Stimulated activated CD8-positive, alpha-beta memory T cell treated with anti-CD3 and anti-CD28 coated beads, Interleukin-15, amount 100 ng/mL, for 4 hours (primary cell): ENCODE measurements around the gene FREM2.

Source experiments
- DNase-seq, 2 donors: peaks; one replicate each; pipeline ENCODE4 v3.0.0-alpha.2; 2020; ENCODE audit warnings: low read depth in 2 of 2

The FREM2 gene

DNA sequence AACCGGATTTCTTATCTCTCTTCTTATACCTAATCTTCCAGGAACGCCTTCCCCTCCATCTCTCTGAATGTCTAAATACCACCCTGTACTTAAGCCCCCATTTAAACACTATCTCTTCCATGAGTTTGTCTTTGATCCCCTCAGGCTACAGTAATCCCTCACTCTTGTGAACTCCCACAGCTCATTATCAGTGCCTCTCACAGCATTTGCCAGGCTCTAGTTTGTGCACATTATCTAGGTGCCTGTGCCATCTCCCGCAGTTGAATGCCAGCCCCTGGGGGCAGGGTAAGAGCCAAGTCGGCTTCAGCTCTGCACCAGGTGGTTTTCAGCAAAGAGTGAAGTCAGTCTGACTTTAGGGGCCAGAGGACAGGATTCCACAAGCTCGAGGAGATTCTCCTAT lies 71.4 kb downstream of the FREM2 start:
- no peak for DNase-seq

DNA sequence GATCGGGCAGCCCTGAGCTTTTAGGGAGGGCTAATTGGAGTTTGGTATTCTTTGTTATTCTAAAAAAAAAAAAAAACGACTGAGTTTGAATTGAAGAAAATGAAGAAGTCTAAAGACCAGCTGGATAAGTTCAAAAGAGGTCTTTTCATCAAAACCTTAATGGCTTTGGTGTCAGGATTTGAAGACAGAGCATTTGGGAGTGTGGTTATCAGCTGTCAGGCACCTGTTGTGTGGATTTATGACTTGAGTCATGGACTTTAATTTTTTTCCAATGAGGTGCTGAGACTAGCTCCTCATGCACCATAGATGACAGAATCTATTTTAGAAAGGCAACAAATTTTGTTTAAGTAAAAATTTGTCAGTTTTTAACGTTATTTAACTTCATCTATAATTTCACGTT lies 72.5 kb downstream of the FREM2 start:
- DNase-seq: no peak

DNA sequence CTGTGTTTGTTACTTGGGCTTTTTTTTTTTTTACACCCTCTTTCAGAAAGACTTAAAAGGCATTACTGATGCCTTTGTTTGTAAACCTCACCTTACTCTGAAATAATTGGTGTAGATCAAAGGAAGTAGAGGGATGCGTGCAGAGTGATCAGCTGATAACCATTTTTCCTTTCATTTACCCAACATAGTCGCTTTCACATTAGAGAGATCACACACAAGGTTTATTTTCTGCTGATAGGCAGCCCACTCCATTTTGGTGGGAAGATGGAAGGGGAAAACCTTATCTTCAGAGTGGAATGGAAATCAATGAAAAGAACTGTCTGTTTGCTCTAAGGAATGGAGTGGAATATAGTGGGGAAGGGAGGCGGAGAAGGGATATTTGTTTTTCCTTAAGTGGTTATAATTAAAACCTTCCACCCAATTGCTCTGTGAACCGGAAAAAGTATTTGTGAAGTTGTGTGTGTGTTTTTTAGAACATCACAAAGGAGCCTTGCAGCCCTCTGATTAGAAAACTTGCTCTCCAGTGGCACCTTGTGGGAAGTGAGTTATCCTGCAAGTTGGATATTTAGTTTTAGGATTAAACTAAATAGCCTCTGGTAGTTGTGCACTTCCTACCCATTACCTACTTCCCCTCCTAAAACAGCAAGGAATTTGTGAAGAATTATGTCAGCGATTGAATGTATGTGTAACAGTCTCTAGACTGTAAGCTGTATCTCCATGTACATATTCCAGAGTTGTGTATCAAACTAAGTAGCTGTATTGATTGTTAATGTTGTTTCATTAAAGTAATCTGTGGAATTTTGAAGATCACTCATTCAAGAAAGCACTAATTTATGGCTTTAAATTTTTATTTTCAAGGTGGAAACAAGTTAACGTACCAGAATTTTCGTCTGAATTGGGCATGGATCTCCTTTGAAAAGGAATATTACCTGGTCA lies 76.8 kb downstream of the FREM2 start:
- DNase-seq: no peak

GRCh38 chr13:38766799-38767198 lies 79.9 kb downstream of the FREM2 start:
- no peak for DNase-seq

DNA sequence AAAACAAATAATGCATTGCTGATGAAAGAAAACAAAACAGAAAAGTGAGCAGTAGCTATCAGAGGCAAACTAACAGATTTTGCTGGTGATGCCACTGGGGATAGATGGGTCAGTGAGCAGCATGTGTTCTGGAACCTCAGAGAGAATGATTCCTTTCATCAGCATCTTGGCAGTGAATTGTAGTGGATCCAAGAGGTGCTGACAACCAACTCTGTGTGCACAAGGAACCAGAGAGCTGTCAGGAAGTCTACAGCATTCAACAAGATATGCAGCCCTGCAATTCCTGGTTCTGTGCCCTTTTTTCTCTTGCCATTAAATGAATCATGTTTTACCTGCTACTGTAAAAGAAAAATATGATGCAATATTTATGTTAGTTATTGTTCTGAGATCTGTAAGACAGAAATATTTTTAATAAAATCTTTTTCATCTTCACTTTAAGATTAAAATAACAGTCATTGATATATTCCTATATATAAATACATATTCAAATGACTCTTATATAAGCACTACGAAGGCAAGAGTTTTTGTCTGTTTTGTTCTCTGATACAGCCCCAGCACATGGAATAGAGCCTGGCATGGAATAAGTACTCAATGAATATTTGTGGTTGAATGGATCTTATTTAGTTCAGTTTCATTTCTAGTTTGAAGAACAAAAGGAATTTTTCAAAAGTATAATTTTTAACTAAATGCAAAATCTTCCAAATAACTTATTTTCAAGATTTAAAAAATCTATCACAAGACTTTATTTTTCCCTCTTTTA lies 80.8 kb downstream of the FREM2 start:
- no peak for DNase-seq

DNA sequence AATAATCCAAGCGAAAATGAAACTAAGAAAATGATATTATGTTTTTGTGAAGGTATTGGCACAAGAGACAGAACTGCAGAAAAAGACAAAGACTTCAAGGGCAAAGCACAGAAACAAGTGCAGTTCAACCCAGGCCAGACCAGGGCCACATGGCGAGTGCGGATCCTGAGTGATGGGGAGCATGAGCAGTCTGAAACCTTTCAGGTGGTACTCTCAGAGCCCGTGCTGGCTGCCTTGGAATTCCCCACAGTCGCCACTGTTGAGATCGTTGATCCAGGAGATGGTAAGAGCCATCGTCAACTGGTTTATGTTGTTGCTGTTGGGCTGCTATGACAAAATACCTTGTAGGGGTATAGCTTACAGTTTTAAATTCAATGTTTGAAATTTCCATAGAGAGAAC lies 82.6 kb downstream of the FREM2 start:
- no peak for DNase-seq

- no peak for DNase-seq
Measured at GRCh38 chr13:38775085-38775484, 88.2 kb downstream of the FREM2 start.

DNA sequence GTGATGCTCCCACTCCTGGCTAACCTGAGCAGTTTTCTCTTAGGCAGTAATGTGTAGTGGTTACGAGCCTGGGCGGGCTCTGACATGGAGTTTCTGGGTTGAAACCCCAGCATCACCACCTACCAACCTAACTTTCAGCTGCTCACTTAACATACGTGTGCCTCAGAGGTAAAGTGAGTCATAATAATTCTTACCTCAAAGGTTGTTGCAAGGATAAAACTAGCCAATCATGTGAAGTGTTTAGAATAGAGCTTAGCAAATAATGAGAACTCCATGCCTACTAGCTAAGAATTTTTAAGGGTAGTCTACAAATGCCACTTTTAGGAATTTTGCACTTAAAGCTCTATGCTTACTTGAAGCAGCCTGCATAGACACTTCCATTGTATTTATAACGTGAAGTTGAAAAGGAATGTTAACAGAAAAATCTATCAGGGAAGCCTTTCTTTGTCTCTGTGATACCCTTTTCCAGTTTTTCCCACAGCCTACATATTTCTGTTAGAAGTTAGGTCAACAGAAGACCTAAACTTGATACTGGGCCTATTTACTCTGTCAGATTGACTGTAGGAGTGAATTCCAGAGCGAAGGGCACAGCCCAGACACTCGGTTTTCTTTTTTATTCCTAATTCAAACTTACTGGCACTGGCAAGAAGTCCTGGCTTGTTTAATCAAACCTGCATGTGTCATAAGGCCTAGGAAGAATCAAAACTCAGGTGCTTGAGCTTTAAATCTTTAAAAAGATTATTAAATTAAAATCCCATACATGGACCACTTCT lies 90.7 kb downstream of the FREM2 start:
- DNase-seq: no peak

- no peak for DNase-seq
Measured at GRCh38 chr13:38781539-38781938, 94.7 kb downstream of the FREM2 start.

DNA sequence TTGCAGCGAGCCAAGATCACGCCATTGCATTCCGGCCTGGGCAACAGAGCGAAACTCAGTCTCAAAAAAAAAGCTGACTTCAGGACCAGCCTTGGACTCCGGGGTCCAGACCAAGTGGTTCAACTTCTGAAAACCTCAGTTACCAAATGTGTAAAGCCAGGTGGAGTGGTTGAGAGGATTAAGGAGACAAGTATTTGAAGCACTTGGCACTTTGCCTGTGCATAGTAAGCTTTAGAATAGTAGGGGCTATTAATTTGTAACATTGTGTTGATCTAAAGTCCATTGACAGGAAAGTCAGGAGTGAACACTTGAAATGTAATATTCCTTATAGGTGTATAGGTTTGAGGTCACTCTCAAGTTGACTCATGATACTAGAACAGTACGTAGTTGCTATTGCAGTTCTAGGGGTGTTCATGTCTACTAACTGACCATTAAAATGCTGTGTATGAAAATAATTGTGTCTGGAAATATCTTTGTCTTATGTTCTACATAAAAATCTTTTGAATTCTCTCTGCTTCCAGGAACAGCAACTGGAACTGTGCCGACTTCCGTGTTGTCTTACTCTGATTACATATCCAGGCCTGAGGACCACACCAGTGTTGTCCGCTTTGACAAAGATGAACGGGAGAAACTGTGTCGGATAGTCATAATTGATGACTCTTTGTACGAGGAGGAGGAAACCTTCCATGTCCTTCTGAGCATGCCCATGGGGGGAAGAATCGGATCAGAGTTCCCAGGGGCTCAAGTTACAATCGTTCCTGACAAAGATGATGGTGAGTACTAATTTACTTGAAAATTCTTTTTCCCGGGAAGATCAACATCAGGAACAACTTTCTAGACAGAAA lies 97.4 kb downstream of the FREM2 start:
- DNase-seq: no peak

GRCh38 chr13:38785042-38785441 lies 98.2 kb downstream of the FREM2 start:
- no peak for DNase-seq

DNA sequence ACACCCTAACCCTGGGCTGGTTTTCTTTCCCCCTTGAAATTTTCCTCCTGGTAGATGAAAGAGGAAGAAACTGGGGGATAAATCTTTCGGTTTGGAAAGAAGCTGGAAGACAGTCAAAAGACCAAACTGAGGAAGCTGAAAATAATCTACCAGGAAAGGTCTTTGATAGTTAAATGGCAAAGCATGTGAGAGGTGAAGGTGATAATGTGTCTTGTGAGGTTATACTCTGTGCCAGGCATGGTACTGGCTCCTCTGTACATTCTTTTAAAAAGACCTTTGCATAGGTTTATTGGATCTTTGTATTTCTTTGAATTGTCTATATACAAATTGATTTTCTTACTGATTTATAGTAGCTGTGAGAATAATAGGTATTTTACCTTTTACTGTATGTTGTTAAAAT lies 98.6 kb downstream of the FREM2 start:
- no peak for DNase-seq

DNA sequence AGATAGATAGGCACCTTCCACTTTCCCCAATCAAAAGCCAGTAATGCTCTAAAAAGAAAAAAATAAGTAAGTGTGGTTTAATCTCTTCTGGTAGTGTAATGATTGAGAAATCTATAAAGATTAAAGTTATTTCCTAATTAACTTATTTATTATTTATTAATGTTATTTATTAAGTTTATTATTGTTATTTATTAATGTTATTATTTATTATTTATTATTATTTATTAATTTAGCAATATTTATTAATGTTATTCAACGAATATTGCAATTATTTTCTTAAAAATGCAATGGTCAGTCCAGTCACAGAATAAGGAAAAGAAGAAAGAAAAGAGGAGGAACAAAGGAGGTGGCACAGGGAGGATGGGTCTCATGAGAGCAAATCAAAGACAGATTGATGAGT lies 100.7 kb downstream of the FREM2 start:
- DNase-seq: no peak

DNA sequence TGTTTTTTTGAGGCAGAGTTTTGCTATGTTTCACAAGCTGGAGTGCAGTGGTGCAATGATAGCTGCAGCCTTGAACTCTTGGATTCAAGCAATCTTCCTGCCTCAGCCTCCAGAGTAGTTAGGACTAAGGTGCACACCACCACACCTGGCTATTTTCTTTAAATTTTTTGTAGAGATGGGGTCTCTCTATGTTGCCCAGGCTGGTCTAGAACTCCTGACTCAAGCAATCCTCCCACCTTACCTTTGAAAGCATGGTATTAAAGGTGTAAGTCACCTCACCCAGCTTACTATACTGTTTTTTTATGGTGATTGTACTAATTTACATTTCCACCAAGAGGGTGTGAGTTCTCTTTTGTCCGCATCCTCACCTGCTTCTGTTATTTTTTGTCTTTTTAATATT lies 110.0 kb downstream of the FREM2 start:
- no peak for DNase-seq

- DNase-seq: no peak
Measured at GRCh38 chr13:38803531-38803930, 116.7 kb downstream of the FREM2 start.

GRCh38 chr13:38804061-38804460 lies 117.2 kb downstream of the FREM2 start:
- DNase-seq: no peak

GRCh38 chr13:38804536-38804935 lies 117.7 kb downstream of the FREM2 start:
- no peak for DNase-seq

- DNase-seq: no peak
Measured at GRCh38 chr13:38814331-38814730, 127.5 kb downstream of the FREM2 start.

- DNase-seq: no peak
Measured at GRCh38 chr13:38819053-38819452, 132.2 kb downstream of the FREM2 start.

DNA sequence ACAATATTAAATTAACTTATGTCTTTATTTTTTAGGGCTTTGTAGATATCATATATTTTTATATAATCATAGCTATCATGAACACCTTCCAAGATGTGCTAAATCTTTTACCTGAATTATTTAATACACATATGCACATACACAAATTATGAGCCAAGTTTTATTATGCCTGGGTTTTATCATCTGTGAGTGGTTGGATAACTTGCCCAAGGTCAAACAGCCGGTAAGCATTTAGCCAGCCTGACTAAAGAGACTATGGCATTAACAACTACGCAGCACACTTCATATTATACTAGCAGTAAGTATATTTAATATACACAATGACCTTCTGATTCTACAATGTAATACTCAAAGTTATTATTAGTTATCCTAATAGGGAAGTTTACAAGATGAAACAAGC lies 132.7 kb downstream of the FREM2 start:
- no peak for DNase-seq

GRCh38 chr13:38821770-38822551 lies 135.1 kb downstream of the FREM2 start:
- DNase-seq: no peak
